GM12878 (cell line): ENCODE measurements around the gene TRIAP1. TPM values are rescaled to one million over a fixed set of nuclear protein-coding genes. Genes with fewer than 3 reads are reported as not detected.
"Not testable (repeated sequence)": the region's sequence is repeated elsewhere in the genome, so short reads cannot be mapped to it uniquely, and the experiment has no call there.

Experiments used
- ATAC-seq: fragments of 200-7000 bp; cut with Tn5 transposase; 3 replicates; pipeline ENCODE4 v1.9.1; 2020; ENCODE audit warnings: mild to moderate bottlenecking, moderate library complexity
- BruUV-seq: library from RNA; stranded (reverse); fragments of 400-500 nt; replicated peaks from 2 replicates; lab custom pipeline; 2021; lab: Mats Ljungman, UMichigan
- CTCF ChIA-PET: fragments of 300-600 bp; sonication (Branson Sonifier 250); formaldehyde crosslinking; extraction: SDS; loops from one replicate; lab custom pipeline; 2021; ENCODE audit warnings: inconsistent platforms; lab: Yijun Ruan, JAX
- POLR2A ChIA-PET: fragments of 350-600 bp; formaldehyde crosslinking; extraction: SDS; loops from one replicate; lab custom pipeline; 2021; ENCODE audit warnings: inconsistent platforms; lab: Charles Lee
- RAD21 ChIA-PET: fragments of 300-600 bp; sonication (Branson Sonifier 250); formaldehyde crosslinking; loops from one replicate; lab custom pipeline; 2023; ENCODE audit warnings: antibody characterized with exemption; ENCODE audit not compliant: unreplicated experiment; lab: Charles Lee
- SMC1A ChIA-PET: fragments of 300-600 bp; sonication (Branson Sonifier 250); formaldehyde crosslinking; loops from one replicate; lab custom pipeline; 2023; ENCODE audit not compliant: unreplicated experiment, uncharacterized antibody; lab: Charles Lee
- DNase-seq: peaks from one replicate; pipeline ENCODE4 v3.0.0-alpha.2; 2011; ENCODE audit warnings: low read depth, low spot score
- FAIRE-seq: peaks from 3 replicates; lab custom pipeline; 2011; peaks lifted over from hg19 to GRCh38; lab: Jason Lieb, UNC
- H2AFZ ChIP-seq: 2 replicates; pipeline ENCODE4 v1.6.0; 2011; ENCODE audit warnings: low read depth, low read length, control low read depth; ENCODE audit not compliant: control insufficient read depth
- H3K27ac ChIP-seq: 2 replicates; pipeline ENCODE4 v1.5.1; 2011; ENCODE audit warnings: control low read depth; ENCODE audit not compliant: control insufficient read depth, insufficient read depth
- H3K27me3 ChIP-seq, 2 experiments: replicated peaks in 1 of 2; 2 replicates each; pipeline versions ENCODE4 v1.6.0 to v1.6.1; 2011; ENCODE audit warnings: low read length in 1 of 2; ENCODE audit not compliant: control insufficient read depth in 2 of 2, insufficient read depth in 2 of 2
- H3K36me3 ChIP-seq, 2 experiments: 2 replicates each; pipeline ENCODE4 v1.5.1; 2011; ENCODE audit warnings: low read length in 1 of 2; ENCODE audit not compliant: control insufficient read depth in 2 of 2, insufficient read depth in 2 of 2
- H3K4me1 ChIP-seq: 2 replicates; pipeline ENCODE4 v1.6.1; 2011; ENCODE audit warnings: mild to moderate bottlenecking, low read length, moderate library complexity, mixed read lengths; ENCODE audit not compliant: control insufficient read depth, insufficient read depth
- H3K4me2 ChIP-seq: 2 replicates; pipeline ENCODE4 v1.6.0; 2011; ENCODE audit warnings: control low read depth; ENCODE audit not compliant: control insufficient read depth, insufficient read depth
- H3K4me3 ChIP-seq: fragments of 200-600 bp; sonication (generic); 2 replicates; pipeline ENCODE4 v1.5.1; 2016
- H3K79me2 ChIP-seq: 2 replicates; pipeline ENCODE4 v1.6.0; 2011; ENCODE audit warnings: low read length; ENCODE audit not compliant: control insufficient read depth, insufficient read depth
- H3K9ac ChIP-seq: 2 replicates; pipeline ENCODE4 v1.8.0; 2011; ENCODE audit warnings: low read length, control low read depth, mixed read lengths; ENCODE audit not compliant: control insufficient read depth, insufficient read depth
- H3K9me3 ChIP-seq: replicated peaks from 3 replicates; pipeline ENCODE4 v1.5.1; 2011; ENCODE audit warnings: mild to moderate bottlenecking, low read length; ENCODE audit not compliant: control insufficient read depth, insufficient read depth
- H4K20me1 ChIP-seq: 2 replicates; pipeline ENCODE4 v1.6.0; 2011; ENCODE audit not compliant: control insufficient read depth, insufficient read depth
- ETV6 ChIP-seq, 2 experiments: fragments of 450-650 bp in 1 of 2; IDR thresholded peaks in 1 of 2; conservative IDR thresholded peaks in 1 of 2; 2 replicates each; pipeline ENCODE4 v1.6.1; 2014; ENCODE audit warnings: antibody characterized with exemption in 1 of 2, borderline replicate concordance in 1 of 2, low read depth in 1 of 2, mild to moderate bottlenecking in 1 of 2, moderate library complexity in 1 of 2
- IRF3 ChIP-seq: fragments of 450-650 bp; IDR thresholded peaks from 2 replicates; pipeline ENCODE4 v1.6.1; 2014; ENCODE audit warnings: mild to moderate bottlenecking
- SPI1 ChIP-seq: IDR thresholded peaks from 2 replicates; pipeline ENCODE4 v1.6.1; 2011; ENCODE audit warnings: low read depth, mild to moderate bottlenecking, low read length, moderate library complexity, borderline replicate concordance; ENCODE audit not compliant: insufficient read depth
- WGBS: methylation state at CpG from one replicate; pipeline ENCODE4 v1.1.6; 2016; ENCODE audit warnings: low lambda C conversion rate; ENCODE audit not compliant: insufficient replicate concordance, insufficient coverage; ENCODE audit errors: missing lambda C conversion rate; 5-methylcytosine and 5-hydroxymethylcytosine counted together
- in situ Hi-C: fragments of 300-500 bp; cut with MboI; formaldehyde crosslinking; loops from 9 replicates; pipeline ENCODE4 v1.14.3; 2018; ENCODE audit warnings: mixed read lengths
- intact Hi-C: fragments of 100-400 bp; cut with micrococcal nuclease; formaldehyde crosslinking; loops from one replicate; pipeline ENCODE4 v1.14.2; 2022; ENCODE audit not compliant: unreplicated experiment
- polyA plus RNA-seq, 11 experiments: library from polyadenylated mRNA; depleted of rRNA in 4 of 11; unstranded in 6 of 11; stranded (reverse) in 5 of 11; fragments of >200 nt; fragmentation: Nextera tagmentation in 4 of 11; fragmentation: Illumina TruSeq in 1 of 11; extraction: Ambion mirVana in 4 of 11; extraction: Trizol in 1 of 11; gene quantifications; 1 replicate in 1 of 11; 2 replicates in 10 of 11; pipeline versions ENCODE4 v1.2.1 to v1.2.3, GENCODE V29; 2011 to 2016; ENCODE audit warnings: inconsistent platforms in 2 of 11, missing spikeins in 2 of 11, low read depth in 1 of 11
- total RNA-seq, 4 experiments: library from RNA; depleted of rRNA in 3 of 4; stranded (reverse); fragments of >200 nt in 3 of 4; fragmentation: Illumina TruSeq in 1 of 4; extraction: Trizol in 1 of 4; gene quantifications; 2 replicates each; pipeline versions ENCODE4 v1.2.1 to v1.2.3, GENCODE V29; 2013 to 2021

Gene TRIAP1
- total and polyA plus RNA-seq, 10 of the 15 experiments (the other 5 are each of a cell fraction or from before 2014, with no cell fraction given) = 44.8 to 346 (median 80.8) TPM

GRCh38 chr12:120452524-120452923 lies 6.3 kb upstream of the TRIAP1 start:
- POLR2A ChIA-PET = interaction anchor here (1.2 kb wide), 1 partner anchor 13 kb away, joined by 3 read pairs; no protein-coding TSS in a partner anchor
- H3K4me3 ChIP-seq, H4K20me1 ChIP-seq, H3K4me2 ChIP-seq, H3K27ac ChIP-seq, DNase-seq, H3K4me1 ChIP-seq, ATAC-seq, intact Hi-C loops, FAIRE-seq, BruUV-seq, H3K79me2 ChIP-seq, H2AFZ ChIP-seq, in situ Hi-C loops, H3K27me3 ChIP-seq, H3K9me3 ChIP-seq, H3K9ac ChIP-seq, RAD21 ChIA-PET: not testable (repeated sequence)
- peaks cover 7 to 20% of the 10 kb centered on the region in 2 experiments for H3K36me3 ChIP-seq
- CTCF ChIA-PET = interaction anchor here (0.6 to 4.3 kb wide), 9 partner anchors 9 to 607 kb away, joined by 3 to 39 read pairs (median 3); partner anchors contain the start of genes DYNLL1, POP5, SIRT4 and SRSF9
- 98% methylated on average over 5 of the region's 5 CpGs for WGBS
- SMC1A ChIA-PET = interaction anchor here (0.8 to 3.0 kb wide), 5 partner anchors 11 to 50 kb away, joined by 3 to 10 read pairs (median 4); no protein-coding TSS in a partner anchor

- Histone ChIP-seq H3K27me3 (no peaks in the 10 kb centered on the region), H4K20me1 (no peaks in the 10 kb centered on the region), H3K9ac (no peak overlapping the region), H3K27ac (no peak overlapping the region), H3K79me2 (peaks cover 47% of the 10 kb centered on the region), H3K4me3 (no peak overlapping the region), H2AFZ (no peak overlapping the region), H3K4me1 (peaks cover 9% of the 10 kb centered on the region; the same call in 1 of the 2 replicates), H3K9me3 (no peaks in the 10 kb centered on the region), H3K36me3 (peaks cover 0 to 8% of the 10 kb centered on the region in 2 experiments; a peak in 1 of 4 replicates), H3K4me2 (no peak overlapping the region; the same call in 1 of the 2 replicates)
- ChIA-PET SMC1A (interaction anchor here (0.8 to 1.4 kb wide), 3 partner anchors 9 to 133 kb away, joined by 3 read pairs; partner anchors contain the start of gene POP5), RAD21 (no interaction called here), POLR2A (interaction anchor here (1.1 to 1.3 kb wide), 2 partner anchors 114 to 133 kb away, joined by 3 to 4 read pairs; partner anchors contain the start of gene POP5), CTCF (interaction anchor here (0.9 to 1.8 kb wide), 5 partner anchors 9 to 49 kb away, joined by 3 to 10 read pairs (median 4); no protein-coding TSS in a partner anchor)
- WGBS = 94% methylated on average over 4 of the region's 4 CpGs
- intact Hi-C loops = loop anchor here (2.0 kb wide), 1 partner anchor 21 kb away; the partner anchor contains the start of gene SRSF9
- in situ Hi-C loops = no loop called here
- TF ChIP-seq SPI1 = no peak
- no peak for TF ChIP-seq ETV6 (conservative IDR thresholded peaks at IDR 0.05 in 1 of 2, IDR thresholded peaks at IDR 0.05 in 1 of 2; ENCODE audit: borderline replicate concordance in 1 of 2, low read depth in 1 of 2)
- TF ChIP-seq IRF3 = no peak
- BruUV-seq = no TSS peak
- FAIRE-seq = no peak
- DNase-seq = no peak
- no peak for ATAC-seq
Measured at GRCh38 chr12:120447992-120448391, 1.8 kb upstream of the TRIAP1 start.

- H3K36me3 ChIP-seq, H3K27me3 ChIP-seq, FAIRE-seq, in situ Hi-C loops, H3K4me1 ChIP-seq, RAD21 ChIA-PET, DNase-seq, BruUV-seq, H4K20me1 ChIP-seq, H3K9me3 ChIP-seq: not testable (repeated sequence)
- H2AFZ ChIP-seq = peak overlapping the region; percentile 58
- WGBS = 3% methylated on average over 17 of the region's 17 CpGs
- ChIA-PET SMC1A (interaction anchor here (1.0 to 1.4 kb wide), 2 partner anchors 134 to 245 kb away, joined by 3 read pairs; partner anchors contain the start of gene POP5), POLR2A (interaction anchor here (0.7 to 1.4 kb wide), 5 partner anchors 12 to 571 kb away, joined by 4 to 5 read pairs (median 4); no protein-coding TSS in a partner anchor), CTCF (interaction anchor here (1.0 to 1.8 kb wide), 5 partner anchors 8 to 70 kb away, joined by 3 to 10 read pairs (median 4); no protein-coding TSS in a partner anchor)
- peaks cover 47% of the 10 kb centered on the region for H3K79me2 ChIP-seq
- peak overlapping the region; percentile 89; the same call in 1 of the 2 replicates for H3K27ac ChIP-seq
- peak overlapping the region; percentile 98 for H3K4me3 ChIP-seq
- H3K4me2 ChIP-seq = peak overlapping the region; percentile 82
- intact Hi-C loops = loop anchor here (2.0 kb wide), 1 partner anchor 22 kb away; the partner anchor contains the start of gene SRSF9
- peak overlapping the region; percentile 83 for H3K9ac ChIP-seq
- ATAC-seq = peak; percentile 4; the same call in 1 of the 3 replicates
Measured at GRCh38 chr12:120446844-120447178, 627 bp upstream of the TRIAP1 start.
